G401 (cell line): ENCODE measurements around the gene MBL2. TPM values are rescaled to one million over a fixed set of nuclear protein-coding genes. Genes with fewer than 3 reads are reported as not detected.

Experiments
- DNase-seq: peaks from one replicate; pipeline ENCODE4 v3.0.0-alpha.2; 2015; ENCODE audit warnings: low spot score
- in situ Hi-C: cut with HindIII; loops from 2 replicates; pipeline ENCODE4 v1.10.0; 2016; ENCODE audit warnings: low sequenced_read_pairs, mixed read lengths
- total RNA-seq: library from RNA; depleted of rRNA; stranded (reverse); fragments of >200 nt; shearing (Covaris generic); gene quantifications from 2 replicates; pipeline ENCODE4 v1.2.3, GENCODE V29; 2014

MBL2 gene
- total RNA-seq, 1 experiment from 2014 or later = 0.17 TPM

GRCh38 chr10:52775132-52775647, 2.6 kb upstream of the MBL2 start:
- DNase-seq = no peak
- in situ Hi-C loops = no loop called here

GRCh38 chr10:52774600-52775106, 2.1 kb upstream of the MBL2 start:
- in situ Hi-C loops = no loop called here
- no peak for DNase-seq

GRCh38 chr10:52774182-52774581, 1.6 kb upstream of the MBL2 start:
- in situ Hi-C loops = no loop called here
- DNase-seq = no peak

- peak; percentile 45 for DNase-seq
- in situ Hi-C loops = no loop called here
Observed at GRCh38 chr10:52771534-52772445, 794 bp downstream of the MBL2 start.

- in situ Hi-C loops = no loop called here
- DNase-seq = no peak
Observed at GRCh38 chr10:52770904-52771303, 1.7 kb downstream of the MBL2 start.

- no peak for DNase-seq
- in situ Hi-C loops = no loop called here
Observed at GRCh38 chr10:52769966-52770365, 2.6 kb downstream of the MBL2 start.

GRCh38 chr10:52768001-52768532, 4.5 kb downstream of the MBL2 start:
- in situ Hi-C loops = no loop called here
- DNase-seq = no peak

GRCh38 chr10:52762088-52762487, 10.5 kb downstream of the MBL2 start:
- in situ Hi-C loops = no loop called here

GRCh38 chr10:52759154-52759553, 13.4 kb downstream of the MBL2 start:
- DNase-seq = no peak
- in situ Hi-C loops = no loop called here

More at GRCh38 chr10:52762088-52762487, 10.5 kb downstream of the MBL2 start:
- no peak for DNase-seq

- in situ Hi-C loops = no loop called here
- no peak for DNase-seq
Observed at GRCh38 chr10:52758406-52758805, 14.2 kb downstream of the MBL2 start.

- no peak for DNase-seq
- in situ Hi-C loops = no loop called here
Observed at GRCh38 chr10:52757773-52758172, 14.8 kb downstream of the MBL2 start.

GRCh38 chr10:52756966-52757365, 15.6 kb downstream of the MBL2 start:
- DNase-seq = no peak
- in situ Hi-C loops = no loop called here

GRCh38 chr10:52756295-52756694, 16.3 kb downstream of the MBL2 start:
- DNase-seq = no peak
- in situ Hi-C loops = no loop called here

GRCh38 chr10:52755297-52756062, 17.1 kb downstream of the MBL2 start:
- in situ Hi-C loops = no loop called here
- DNase-seq = no peak

- in situ Hi-C loops = no loop called here
- no peak for DNase-seq
Observed at GRCh38 chr10:52752801-52753445, 19.7 kb downstream of the MBL2 start.

- in situ Hi-C loops = no loop called here
- DNase-seq = no peak
Observed at GRCh38 chr10:52752261-52752660, 20.3 kb downstream of the MBL2 start.

- DNase-seq = no peak
- in situ Hi-C loops = no loop called here
Observed at GRCh38 chr10:52751337-52751736, 21.2 kb downstream of the MBL2 start.

GRCh38 chr10:52750629-52751028, 22.0 kb downstream of the MBL2 start:
- in situ Hi-C loops = no loop called here

GRCh38 chr10:52747694-52748093, 24.9 kb downstream of the MBL2 start:
- DNase-seq = no peak
- in situ Hi-C loops = no loop called here

More at GRCh38 chr10:52750629-52751028, 22.0 kb downstream of the MBL2 start:
- no peak for DNase-seq
